Bronchial epithelial cell (primary cell): ENCODE results near the gene UGT2A3. TPM values are rescaled to one million over a fixed set of nuclear protein-coding genes. Genes with fewer than 3 reads are reported as not detected.

Experiments
- DNase-seq: peaks from one replicate; pipeline ENCODE4 v3.0.0-alpha.2; 2010; ENCODE audit warnings: low read depth
- FAIRE-seq: peaks from 2 replicates; lab custom pipeline; 2011; peaks lifted over from hg19 to GRCh38; lab: Jason Lieb, UNC
- H3K27me3 ChIP-seq: 2 replicates; pipeline ENCODE4 v1.5.1; 2011; ENCODE audit warnings: low read length; ENCODE audit not compliant: control insufficient read depth, insufficient read depth
- H3K36me3 ChIP-seq: 2 replicates; pipeline ENCODE4 v1.5.1; 2011; ENCODE audit warnings: low read length; ENCODE audit not compliant: control insufficient read depth, insufficient read depth
- H3K4me3 ChIP-seq: 2 replicates; pipeline ENCODE4 v1.5.1; 2011; ENCODE audit warnings: mild to moderate bottlenecking, low read depth, low read length, control low read depth
- total RNA-seq: library from RNA; depleted of rRNA; stranded (reverse); fragments of >200 nt; gene quantifications from 2 replicates; pipeline ENCODE4 v1.2.1, GENCODE V29; 2014
- TF ChIP-seq, protein P1 (sequence below): IDR thresholded peaks from 2 replicates; pipeline ENCODE4 v1.5.1; 2011; ENCODE audit warnings: mild to moderate bottlenecking, moderate library complexity, low read length, control low read depth, inconsistent platforms; ENCODE audit not compliant: insufficient read depth, severe bottlenecking

Gene UGT2A3
- total RNA-seq, 1 donor from 2014 or later = not detected

DNA sequence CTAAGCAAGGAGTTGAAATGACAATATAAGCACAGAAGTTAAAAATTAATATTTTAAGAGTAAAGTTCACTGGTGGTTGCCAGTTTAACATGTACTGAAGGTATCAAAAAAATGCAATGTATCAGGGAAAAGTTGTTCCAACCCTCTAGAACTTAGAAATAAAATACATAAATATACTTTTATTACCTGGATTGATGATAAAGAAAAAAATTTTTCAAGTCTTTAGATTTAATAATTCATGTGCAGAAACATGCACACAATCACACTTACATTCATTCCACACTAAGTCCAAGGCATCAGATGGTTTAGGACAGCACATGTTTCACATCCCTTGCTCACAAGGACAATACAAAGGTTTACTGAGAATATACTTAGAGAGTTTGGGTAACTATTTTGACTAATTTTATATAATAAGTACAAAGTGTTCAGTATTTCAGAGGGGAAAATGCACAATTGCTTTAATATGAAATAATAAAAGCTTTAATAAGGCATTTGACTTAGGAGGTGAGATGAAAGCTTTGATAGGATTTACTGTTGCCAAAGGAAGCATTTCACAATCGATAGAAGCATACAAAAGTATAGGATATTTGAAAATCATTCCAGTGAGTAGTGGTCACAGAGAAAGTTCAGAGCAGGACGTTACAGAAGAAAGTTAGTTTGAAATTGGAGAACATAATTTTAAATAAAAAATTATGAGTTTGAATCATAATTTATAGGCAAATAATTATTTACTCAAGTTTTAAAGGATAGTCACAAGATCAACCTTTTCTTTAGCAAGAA lies 392 bp upstream of the UGT2A3 start:
- TF ChIP-seq, protein P1, sequence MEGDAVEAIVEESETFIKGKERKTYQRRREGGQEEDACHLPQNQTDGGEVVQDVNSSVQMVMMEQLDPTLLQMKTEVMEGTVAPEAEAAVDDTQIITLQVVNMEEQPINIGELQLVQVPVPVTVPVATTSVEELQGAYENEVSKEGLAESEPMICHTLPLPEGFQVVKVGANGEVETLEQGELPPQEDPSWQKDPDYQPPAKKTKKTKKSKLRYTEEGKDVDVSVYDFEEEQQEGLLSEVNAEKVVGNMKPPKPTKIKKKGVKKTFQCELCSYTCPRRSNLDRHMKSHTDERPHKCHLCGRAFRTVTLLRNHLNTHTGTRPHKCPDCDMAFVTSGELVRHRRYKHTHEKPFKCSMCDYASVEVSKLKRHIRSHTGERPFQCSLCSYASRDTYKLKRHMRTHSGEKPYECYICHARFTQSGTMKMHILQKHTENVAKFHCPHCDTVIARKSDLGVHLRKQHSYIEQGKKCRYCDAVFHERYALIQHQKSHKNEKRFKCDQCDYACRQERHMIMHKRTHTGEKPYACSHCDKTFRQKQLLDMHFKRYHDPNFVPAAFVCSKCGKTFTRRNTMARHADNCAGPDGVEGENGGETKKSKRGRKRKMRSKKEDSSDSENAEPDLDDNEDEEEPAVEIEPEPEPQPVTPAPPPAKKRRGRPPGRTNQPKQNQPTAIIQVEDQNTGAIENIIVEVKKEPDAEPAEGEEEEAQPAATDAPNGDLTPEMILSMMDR = no peak
- H3K27me3 ChIP-seq = no peaks in the 10 kb centered on the region
- FAIRE-seq = no peak

DNA sequence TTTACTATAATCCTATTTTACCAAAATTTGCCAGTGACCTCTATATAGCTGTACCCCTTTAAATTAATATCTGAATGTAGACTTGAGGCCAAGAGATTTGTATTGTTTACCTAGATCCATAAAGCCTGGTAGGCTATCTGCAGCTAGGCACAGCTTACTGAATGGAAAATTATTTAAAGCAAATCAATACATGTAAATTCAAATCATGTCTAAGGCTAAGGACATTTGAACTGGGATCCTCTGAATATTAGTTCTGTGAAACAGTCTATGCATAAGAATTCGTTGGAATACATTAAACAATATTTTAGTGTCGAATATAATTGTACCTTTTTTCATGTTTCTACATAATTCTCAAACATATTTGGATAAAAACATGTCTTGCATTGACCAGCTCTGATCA lies 1.6 kb downstream of the UGT2A3 start:
- no peak overlapping the region for H3K4me3 ChIP-seq
- no peaks in the 10 kb centered on the region for H3K36me3 ChIP-seq
- FAIRE-seq (no peak), DNase-seq (no peak)
- H3K27me3 ChIP-seq = no peaks in the 10 kb centered on the region
- TF ChIP-seq, protein P1 = no peak

More for the DNA sequence above, 392 bp upstream of the UGT2A3 start:
- H3K4me3 ChIP-seq = no peak overlapping the region
- no peaks in the 10 kb centered on the region for H3K36me3 ChIP-seq
- no peak for DNase-seq

GRCh38 chr4:68948985-68949384 lies 2.6 kb downstream of the UGT2A3 start:
- Histone ChIP-seq H3K36me3 (no peaks in the 10 kb centered on the region), H3K4me3 (no peak overlapping the region), H3K27me3 (no peaks in the 10 kb centered on the region)
- TF ChIP-seq, protein P1 = no peak
- DNase-seq = no peak
- no peak for FAIRE-seq

DNA sequence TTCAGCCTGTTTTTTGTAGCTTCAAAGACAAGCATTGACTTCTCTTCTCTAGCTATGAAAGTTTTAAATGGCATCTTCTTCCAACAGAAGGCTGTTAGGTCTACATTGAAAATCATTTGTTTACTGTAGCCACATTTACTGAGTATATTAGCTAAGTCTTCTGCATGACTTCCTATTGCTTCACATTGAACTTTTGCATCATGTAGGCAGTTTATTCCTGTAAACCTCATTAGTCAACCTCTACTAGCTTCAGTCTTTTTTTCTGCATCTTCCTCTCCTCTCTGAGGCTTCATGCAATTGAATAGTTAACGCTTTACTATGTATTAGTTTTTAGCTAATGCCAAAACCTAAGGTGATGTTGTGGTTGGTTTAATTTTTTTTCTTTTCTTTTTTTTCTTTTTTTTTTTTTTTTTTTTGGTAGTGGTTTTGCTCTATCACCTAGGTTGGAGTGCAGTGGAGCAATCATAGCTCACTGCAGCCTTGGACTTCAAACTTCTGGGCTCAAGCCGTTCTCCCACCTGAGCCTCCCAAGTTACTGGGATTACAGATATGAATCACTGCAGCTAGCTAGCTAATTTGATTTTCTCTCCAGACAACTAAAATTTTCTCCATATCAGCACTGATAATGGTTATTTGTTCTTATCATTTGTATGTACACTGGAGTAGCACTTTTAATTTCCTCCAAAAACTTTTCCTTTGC lies 3.4 kb downstream of the UGT2A3 start:
- no peak overlapping the region for H3K4me3 ChIP-seq
- H3K27me3 ChIP-seq = no peaks in the 10 kb centered on the region
- no peaks in the 10 kb centered on the region for H3K36me3 ChIP-seq
- FAIRE-seq (no peak), DNase-seq (peak; percentile 23)
- TF ChIP-seq, protein P1 = no peak

DNA sequence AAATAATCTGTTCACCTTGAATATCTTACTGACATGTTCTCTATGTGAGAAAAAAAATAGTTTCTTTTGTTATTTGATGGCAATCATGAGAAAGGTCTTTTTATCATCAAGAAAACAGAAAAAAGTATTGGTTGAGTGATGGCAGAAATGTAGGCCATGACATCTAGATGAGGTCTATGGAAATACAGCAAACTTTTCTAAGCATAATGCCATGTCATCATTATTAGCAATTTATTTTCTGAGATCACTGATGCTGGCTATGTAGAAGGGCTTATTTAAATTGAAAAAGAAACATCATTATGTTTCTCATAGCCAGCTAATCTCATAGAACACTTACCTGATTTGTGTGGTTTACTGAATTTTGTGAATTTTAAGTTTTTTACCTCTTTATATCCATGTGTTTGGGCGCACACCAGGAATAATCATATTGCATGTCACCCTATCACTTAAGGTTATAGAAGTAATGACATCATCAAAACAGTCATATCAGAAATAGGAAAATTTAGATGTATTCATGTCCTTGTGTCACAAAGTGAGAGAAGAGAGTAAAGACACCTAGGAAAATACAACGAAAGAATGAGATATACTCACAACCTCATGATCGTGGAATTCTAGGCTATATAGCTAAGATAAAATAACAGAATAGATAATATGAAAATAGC lies 22.4 kb downstream of the UGT2A3 start:
- no peak for DNase-seq
- no peak for FAIRE-seq
- Histone ChIP-seq H3K4me3 (no peak overlapping the region), H3K27me3 (no peaks in the 10 kb centered on the region), H3K36me3 (no peaks in the 10 kb centered on the region)
- TF ChIP-seq, protein P1 = no peak
